Posterior vena cava (tissue), 2 donors: ENCODE measurements around the gene HOTAIR. TPM values are rescaled to one million over a fixed set of nuclear protein-coding genes. Genes with fewer than 3 reads are reported as not detected.

Experiments
- DNase-seq: peaks from one replicate; pipeline ENCODE4 v3.0.0-alpha.2; 2020; ENCODE audit warnings: low spot score
- intact Hi-C, 2 donors: fragments of 100-400 bp; cut with DNase I; formaldehyde crosslinking; loops; one replicate each; pipeline versions ENCODE4 v1.14.1 to v1.14.2; 2022 to 2023
- total RNA-seq, 2 donors: library from RNA; stranded (reverse); fragmentation: NEBNext Ultra II Directional; extraction: Animal tissue kit (Norgen Biotek cat#: 25700); gene quantifications; one replicate each; pipeline ENCODE4 v1.2.1, GENCODE V29; 2021
- donor health status: DM: yes; HTN: yes; CAD: no.
- donor health status: DM: yes; HTN: yes; CAD: no.

HOTAIR gene
- total RNA-seq, 2 donors from 2014 or later: 2.0 to 4.8 TPM

DNA sequence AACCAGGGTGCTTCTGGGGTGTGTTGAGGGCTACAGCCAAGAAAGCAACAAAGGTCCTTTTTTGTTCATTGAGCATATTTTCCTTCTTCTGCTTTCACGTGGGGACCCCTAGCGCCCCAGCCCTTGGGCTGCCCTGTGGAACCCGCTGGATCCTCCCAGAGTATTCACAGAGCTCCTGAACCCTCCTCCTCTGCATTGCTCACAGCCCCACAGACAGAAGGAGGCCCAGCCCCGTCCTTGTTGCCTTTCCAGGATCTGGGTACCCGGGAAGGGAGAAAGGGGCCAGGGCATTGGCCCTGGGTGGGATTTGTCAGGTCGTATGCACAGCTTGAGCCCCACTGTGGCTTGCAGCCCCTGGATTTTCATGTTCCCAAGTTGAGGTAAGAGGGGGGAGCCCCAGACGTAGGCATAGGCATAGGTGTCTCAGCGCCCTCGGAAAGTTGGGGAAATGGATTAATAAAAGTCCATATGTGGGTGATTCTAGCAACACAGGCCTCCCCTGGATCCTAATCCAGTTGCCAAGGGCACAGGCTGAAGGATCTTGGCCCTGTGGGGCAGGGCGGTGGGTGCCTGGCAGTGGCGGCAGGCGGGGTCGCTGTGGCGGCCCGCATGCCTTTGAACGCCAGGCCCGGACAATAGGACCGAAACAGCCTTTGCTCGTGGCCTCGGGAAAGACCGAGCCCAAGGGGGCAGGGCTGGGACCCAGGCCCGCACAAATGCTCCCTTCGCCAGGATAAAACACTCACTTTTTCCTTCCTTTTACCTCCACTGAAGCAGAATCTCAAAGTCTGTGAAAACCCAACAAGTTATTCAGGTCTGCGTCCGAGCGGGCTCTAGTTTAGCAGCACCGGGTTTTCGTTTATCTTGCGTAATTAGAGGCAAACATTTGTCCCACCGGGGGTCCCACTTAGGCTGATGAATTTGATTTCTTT is 7.1 kb upstream of the HOTAIR start:
- intact Hi-C loops: loop anchor here (5.0 to 10.0 kb wide), 2 partner anchors 230 to 393 kb away; no protein-coding TSS in a partner anchor
- DNase-seq: no peak

DNA sequence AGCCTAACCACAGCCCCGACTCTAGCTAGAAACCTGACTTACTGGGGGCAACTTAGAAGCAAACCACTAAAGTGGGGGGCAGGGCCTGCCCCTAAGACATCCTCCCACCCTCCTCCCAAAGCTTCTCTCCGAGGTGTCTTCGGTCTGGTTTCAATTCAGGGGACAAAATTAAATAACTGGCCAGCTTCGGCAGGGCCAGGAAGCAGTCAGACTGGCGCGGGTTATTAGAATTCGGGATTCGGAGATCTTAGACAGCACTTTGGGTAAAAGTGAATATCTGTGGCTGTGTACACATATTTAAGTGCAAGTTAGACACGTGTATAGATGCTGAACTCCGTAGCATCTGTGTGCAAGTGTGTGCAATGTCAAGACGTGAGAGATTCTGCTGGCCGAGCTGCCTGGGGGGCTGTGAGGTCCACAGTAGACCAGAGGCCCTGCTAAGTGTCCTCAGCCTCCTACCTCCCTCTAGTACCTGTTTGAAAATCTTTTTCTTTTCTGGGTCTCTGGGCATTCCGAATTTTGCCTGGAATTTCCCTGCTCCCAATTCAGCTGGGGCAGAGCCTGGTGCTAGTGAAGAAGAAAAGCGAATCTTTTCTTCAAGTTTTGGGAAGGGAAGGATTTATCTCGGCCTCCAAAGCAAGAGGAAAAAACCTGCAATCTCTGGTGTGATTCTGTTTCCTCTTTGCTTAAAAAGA is 6.2 kb upstream of the HOTAIR start:
- intact Hi-C loops: loop anchor here (5.0 to 10.0 kb wide), 2 partner anchors 231 to 394 kb away; no protein-coding TSS in a partner anchor
- DNase-seq: no peak

DNA sequence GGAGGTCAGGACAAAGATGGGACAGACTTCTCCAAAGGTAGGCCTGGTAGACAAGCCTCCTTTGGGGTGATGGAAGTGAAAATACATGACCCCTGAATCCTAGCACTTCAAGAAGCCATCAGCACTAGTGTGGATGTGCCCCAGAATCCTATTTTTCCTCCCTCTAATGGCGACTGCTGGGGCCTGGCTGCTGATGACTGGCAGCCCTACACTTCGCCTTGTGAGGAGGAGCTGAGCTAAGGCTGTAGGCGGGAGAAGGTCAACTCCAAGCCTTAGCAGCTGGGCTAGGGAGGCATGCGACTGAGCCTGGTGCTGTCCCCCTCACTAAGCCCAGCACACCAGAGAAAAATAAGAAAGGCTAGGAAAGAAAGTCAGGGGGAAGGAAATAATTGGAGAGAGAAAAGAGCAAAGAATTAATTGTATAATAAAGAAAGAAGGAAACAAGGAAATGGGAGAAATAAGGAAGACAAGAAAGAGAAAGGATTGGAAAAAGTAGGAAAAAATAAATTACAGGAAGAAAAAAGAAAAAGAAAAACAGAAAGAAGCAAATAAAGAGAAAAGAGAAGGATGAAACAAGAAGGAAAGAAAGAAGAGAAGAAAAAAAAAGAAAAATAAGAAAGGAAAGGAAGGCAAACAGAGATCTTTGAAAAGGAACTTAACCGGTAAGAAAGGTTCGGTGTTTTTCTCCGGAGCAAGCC is 5.5 kb upstream of the HOTAIR start:
- intact Hi-C loops: loop anchor here (5.0 to 10.0 kb wide), 2 partner anchors 232 to 395 kb away; no protein-coding TSS in a partner anchor

DNA sequence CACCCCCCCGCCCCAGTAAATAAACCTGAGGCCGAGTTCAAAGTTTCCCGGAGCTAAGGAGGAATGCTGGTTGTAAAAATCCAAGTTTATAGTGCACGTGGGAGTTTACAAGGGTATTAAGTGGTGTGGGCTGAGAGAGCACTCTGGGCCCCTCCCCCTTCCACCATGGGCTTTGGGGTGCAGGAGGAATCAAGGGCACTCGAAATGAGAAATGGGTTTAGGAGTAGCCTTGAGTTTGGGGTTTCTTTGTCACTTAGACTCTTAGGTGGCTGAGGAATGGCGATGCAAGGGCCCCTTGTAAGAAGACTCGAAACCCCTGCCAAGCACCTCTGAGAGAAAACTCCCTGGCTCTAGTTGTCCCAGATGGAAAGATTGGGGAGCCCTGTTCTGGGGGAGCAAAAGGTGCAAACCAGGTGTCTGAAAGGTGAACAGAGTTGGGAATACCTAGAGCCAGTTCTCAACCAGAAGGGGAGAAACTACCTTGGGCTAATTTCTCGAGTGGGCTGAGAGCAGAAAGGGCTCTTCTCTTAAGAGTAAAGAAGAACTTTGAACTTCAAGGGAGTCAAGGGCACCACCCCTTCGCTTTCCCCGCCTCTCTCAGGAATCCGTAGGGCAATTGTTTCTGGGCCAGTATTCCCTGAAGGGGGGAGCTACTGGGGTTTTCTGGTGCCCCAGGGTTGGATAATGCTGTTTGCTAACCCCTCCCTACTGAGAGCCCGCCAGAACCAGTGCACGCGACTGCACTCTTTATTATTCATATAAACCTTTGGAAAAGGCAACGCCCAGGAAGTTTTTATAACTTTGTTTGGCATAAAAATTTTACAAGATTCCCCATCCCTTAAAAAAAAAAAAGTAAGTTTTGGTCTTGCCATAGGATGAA is 4.0 kb upstream of the HOTAIR start:
- intact Hi-C loops: loop anchor here in 1 of 2 donors (10.0 kb wide), 1 partner anchor 204 kb away; no protein-coding TSS in a partner anchor
- no peak for DNase-seq

More for the DNA sequence above, 5.5 kb upstream of the HOTAIR start:
- DNase-seq: no peak

DNA sequence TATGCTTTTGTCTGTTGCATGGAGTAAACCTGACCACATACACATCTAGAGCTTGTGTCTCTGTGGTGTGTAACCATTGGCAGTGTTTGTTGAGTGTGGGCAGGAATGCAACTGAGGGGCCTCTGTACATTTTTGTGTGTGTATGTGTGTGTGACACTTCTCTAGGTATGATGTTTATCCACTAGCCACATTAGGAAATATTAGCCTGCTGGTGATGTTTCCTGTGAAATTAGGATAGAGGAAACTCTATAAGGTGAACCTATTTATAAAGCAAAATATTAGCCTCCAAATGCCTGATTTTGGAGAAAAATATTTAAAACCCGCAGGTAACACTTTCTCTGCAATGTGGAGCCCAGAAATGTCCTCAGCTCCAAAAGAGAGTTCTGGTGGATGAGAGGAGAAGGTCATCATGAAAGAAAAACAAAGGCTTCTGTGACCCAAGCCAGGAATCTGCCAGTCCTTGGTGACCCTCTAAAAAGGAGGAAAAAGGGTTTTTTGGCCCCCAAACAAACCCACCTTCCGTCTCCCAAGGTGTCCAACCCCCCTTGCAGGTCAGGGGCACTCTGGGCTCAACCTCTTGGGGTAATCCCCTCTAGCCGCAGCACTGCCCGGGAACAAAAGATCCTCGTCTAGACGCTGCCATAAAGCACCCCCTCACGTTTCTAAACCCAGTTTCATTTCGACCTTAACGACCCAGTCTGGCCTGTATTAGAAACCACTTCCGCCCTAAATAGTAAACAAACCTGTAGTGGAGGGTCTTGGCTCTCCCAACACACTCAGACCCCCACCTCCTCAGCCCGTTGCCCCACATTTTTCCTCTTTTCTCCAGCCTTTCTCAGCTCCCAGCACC is 3.1 kb upstream of the HOTAIR start:
- intact Hi-C loops: loop anchor here in 1 of 2 donors (10.0 kb wide), 1 partner anchor 203 kb away; no protein-coding TSS in a partner anchor
- no peak for DNase-seq

DNA sequence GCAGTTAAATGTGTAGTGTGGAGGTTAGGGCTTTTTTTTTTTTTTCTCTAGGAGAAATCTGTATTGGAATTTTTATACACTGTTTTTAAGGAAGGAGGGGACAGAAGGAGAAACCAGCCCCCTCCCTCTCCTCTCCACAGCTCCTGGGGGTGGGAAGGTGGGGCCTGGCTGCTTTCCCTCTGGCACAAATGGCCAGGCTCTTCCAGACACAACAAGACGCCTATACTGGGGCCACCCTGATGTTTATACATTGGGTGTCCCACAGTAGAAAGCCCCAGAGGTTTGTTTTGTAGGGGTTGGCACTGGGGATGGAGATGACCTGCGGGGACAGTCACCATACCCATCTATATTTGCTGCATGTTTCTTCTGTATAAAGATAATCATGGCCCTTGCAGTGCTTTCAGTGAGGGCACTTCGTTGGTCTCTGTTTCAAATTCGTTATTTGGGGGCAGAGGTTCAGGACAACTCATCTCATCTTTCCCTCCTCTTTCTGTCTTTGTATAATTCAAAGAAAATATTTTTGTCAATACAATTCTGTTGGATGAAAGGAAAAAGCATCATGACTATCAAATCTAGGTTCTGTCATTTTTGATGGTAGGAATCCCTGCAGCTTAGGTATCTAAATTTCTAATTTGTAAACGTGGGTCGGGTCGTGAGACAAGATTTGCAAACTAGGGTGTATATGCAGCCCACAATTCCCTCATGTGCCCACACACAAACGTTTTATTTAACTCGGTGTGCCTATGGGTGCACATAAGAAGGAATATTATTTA is 2.3 kb upstream of the HOTAIR start:
- no peak for DNase-seq
- intact Hi-C loops: loop anchor here in 1 of 2 donors (10.0 kb wide), 1 partner anchor 202 kb away; no protein-coding TSS in a partner anchor

- no peak for DNase-seq
- intact Hi-C loops: loop anchor here in 1 of 2 donors (10.0 kb wide), 1 partner anchor 201 kb away; no protein-coding TSS in a partner anchor
Observed at GRCh38 chr12:53976172-53976822, 1.5 kb upstream of the HOTAIR start.

GRCh38 chr12:53975479-53976152 is 862 bp upstream of the HOTAIR start:
- no peak for DNase-seq
- intact Hi-C loops: loop anchor here in 1 of 2 donors (10.0 kb wide), 1 partner anchor 201 kb away; no protein-coding TSS in a partner anchor

DNA sequence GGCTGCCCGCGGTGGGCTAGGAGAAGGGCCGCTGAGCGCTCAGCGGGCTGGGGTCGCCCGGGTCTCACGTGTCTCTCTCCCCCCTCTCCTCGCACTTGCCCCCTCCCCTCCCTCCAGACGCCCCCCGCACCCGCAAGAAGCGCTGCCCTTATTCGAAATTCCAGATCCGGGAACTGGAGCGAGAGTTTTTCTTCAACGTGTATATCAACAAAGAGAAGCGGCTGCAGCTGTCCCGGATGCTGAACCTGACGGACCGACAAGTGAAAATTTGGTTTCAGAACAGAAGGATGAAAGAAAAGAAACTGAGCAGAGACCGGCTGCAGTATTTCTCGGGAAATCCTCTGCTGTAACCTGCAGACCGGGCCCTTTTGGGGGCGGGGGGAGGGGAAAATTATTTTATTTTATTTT is 314 bp upstream of the HOTAIR start:
- intact Hi-C loops: loop anchor here in 1 of 2 donors (10.0 kb wide), 1 partner anchor 200 kb away; no protein-coding TSS in a partner anchor
- DNase-seq: no peak

GRCh38 chr12:53973236-53974042 is 1.3 kb downstream of the HOTAIR start:
- intact Hi-C loops: loop anchor here in 1 of 2 donors (10.0 kb wide), 1 partner anchor 199 kb away; no protein-coding TSS in a partner anchor
- no peak for DNase-seq

- no peak for DNase-seq
- intact Hi-C loops: loop anchor here in 1 of 2 donors (10.0 kb wide), 1 partner anchor 198 kb away; no protein-coding TSS in a partner anchor
Observed at GRCh38 chr12:53972722-53973235, 2.0 kb downstream of the HOTAIR start, which contains the start of gene HOXC11. TSS of gene HOXC11 (plus strand) at chr12:53973126. CDS start at chr12:53973242, 116 bp downstream.

GRCh38 chr12:53972152-53972702 is 2.5 kb downstream of the HOTAIR start:
- intact Hi-C loops: loop anchor here in 1 of 2 donors (10.0 kb wide), 1 partner anchor 197 kb away; no protein-coding TSS in a partner anchor
- no peak for DNase-seq

DNA sequence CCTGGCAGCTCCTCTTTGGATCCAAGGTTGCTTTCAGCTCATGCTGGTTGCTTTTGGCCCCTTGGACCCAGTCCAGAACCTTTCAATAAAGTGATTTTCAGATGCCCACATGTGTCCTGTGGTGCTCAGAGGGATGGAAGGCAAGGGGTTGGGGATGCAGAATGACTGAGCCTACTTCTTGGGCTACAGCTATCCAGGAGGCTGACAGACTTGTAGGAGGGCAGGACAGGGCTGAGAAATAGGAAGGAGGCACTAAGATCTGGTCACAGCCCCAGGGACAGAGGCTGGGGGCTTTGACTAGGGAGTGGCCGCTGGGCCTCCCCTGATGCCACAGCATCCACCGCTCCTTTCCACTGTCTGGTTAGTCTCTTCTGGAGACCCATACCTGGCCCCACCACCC is 3.1 kb downstream of the HOTAIR start:
- DNase-seq: no peak
- intact Hi-C loops: loop anchor here in 1 of 2 donors (10.0 kb wide), 1 partner anchor 197 kb away; no protein-coding TSS in a partner anchor

DNA sequence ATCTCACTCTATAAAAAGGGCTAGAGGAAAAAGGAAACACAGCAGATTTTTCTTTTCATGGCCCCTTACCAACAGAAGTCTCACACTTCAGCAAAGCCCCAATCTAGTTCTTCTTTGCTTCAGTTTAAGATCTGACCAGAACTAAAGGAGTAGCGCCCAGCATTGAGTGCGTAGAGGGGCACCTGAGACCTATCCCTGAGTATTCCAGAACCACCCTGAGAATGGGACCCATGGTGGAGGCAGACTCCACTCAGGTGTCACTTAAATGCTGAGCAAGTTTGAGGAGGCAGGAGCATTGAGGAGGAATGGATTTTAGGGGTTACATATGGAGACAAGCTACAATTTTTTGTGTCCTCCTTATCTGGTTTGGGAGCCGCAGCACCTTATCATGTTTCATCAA is 3.6 kb downstream of the HOTAIR start:
- DNase-seq: peak; percentile 1

More for the DNA sequence above, 3.6 kb downstream of the HOTAIR start:
- intact Hi-C loops: loop anchor here in 1 of 2 donors (10.0 kb wide), 1 partner anchor 196 kb away; no protein-coding TSS in a partner anchor
